ENCODE measurements around the gene TSPAN10.
"Not testable (repeated sequence)": the region's sequence is repeated elsewhere in the genome, so short reads cannot be mapped to it uniquely, and the experiment has no call there.

TSPAN10 gene

DNA sequence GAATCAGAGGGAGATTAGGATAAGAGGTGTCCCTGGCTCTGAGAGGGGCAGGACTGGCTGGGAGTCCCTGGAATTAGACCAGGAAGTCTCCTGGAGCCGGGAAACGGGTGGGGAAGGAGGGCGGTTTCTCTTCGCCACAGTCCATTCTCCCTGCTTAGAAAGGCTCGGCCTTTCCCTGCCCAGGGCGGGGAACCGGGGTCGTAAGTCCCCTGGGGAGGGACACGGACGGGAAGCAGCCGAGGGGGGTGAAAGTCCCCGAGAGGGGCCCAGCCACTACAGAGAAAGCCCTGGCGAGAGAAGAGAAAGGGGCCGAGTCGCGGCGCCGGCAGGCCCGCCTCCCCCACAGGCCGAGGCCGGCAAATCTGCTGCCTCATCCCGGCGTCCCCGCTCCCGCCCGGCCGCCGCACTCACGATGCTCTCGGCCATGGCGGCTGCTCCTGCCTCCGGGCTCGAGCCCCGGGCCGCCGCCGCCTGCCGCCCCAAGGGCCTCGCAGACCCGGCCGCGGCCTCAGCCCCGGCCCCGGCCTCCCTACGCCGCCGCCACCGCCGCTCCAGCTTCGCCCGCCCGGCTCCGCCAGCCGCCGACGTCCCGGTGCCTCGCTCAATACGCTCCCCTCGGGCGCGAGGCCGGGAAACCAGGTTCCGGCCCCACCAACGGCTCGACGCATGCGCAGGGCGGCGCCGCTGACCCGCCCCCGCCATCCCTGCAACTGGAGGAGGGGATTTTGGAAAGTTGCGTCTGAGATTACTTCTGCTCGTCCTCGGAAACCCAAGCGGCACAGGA lies at the start of gene TSPAN10, which contains the start of gene NPLOC4:
Gene TSPAN10 (plus strand): TSS at position 692 of the 784 bp plus-strand sequence. CDS start 5,217 bp downstream, outside the sequence.
Gene NPLOC4 (minus strand): TSS at position 608 of the 784 bp plus-strand sequence. CDS start 182 bp downstream, at position 426.
- in situ Hi-C loops (cut with HindIII; ENCODE audit: low sequenced_read_pairs): no loop called here

DNA sequence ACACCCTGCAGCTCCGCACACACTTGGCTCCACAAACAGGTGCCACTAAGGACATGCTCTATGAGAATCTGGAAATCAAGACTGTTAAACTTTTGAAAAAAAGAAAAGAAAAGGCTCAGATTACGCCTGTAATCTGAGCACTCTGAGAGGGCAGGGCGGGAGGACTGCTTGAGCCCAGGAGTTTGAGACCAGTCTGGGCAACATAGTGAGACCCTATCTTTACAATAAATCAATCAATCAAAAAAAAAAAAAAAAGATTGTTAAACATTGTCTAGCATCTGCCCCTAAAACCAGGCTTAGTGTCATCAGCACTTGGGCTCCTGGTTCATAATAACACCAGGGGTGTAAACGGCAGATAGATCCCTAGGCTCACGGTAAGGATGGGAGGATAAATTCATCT lies 47.4 kb upstream of the TSPAN10 start:
- in situ Hi-C loops (cut with HindIII; ENCODE audit: low sequenced_read_pairs): no loop called here

DNA sequence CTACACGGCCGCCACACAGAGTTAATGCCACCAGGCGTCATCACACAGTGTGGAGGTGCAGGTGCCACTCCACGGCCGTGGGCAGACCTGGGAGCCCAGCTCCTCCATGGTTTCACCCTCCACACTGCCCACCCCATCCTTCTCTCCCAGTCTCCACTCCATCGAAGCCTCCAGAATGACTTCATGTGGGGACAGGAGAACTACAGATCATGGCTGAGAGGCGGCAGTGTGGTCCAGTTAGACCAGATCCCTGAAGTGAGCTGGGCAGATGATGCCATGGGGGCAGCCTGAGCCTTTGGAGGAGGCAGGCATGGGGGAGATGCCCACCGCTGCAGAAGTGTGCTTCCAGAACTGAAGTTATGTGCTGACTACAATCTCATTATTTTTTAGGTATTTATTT lies 46.9 kb upstream of the TSPAN10 start:
- in situ Hi-C loops (cut with HindIII; ENCODE audit: low sequenced_read_pairs): no loop called here

DNA sequence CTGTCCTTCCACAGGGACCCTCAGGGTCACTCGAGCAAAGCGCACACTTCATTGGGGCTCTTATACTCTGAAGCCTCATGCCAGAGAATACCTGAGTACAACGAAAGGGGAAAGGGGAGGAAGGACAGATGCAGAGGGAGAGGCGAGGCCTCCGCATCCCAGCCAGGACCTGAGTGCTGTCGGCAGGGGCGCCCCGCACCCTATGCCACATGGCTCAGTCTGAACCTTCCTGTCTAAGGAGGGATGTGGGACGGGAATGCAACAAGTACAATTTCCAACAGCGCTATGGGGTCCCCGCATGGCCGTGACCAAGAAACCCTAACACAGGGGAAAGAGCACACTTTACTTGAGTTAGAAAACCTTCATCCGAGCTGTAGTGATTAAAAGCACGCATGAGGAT lies 45.0 kb upstream of the TSPAN10 start:
- in situ Hi-C loops (cut with HindIII; ENCODE audit: low sequenced_read_pairs): no loop called here

DNA sequence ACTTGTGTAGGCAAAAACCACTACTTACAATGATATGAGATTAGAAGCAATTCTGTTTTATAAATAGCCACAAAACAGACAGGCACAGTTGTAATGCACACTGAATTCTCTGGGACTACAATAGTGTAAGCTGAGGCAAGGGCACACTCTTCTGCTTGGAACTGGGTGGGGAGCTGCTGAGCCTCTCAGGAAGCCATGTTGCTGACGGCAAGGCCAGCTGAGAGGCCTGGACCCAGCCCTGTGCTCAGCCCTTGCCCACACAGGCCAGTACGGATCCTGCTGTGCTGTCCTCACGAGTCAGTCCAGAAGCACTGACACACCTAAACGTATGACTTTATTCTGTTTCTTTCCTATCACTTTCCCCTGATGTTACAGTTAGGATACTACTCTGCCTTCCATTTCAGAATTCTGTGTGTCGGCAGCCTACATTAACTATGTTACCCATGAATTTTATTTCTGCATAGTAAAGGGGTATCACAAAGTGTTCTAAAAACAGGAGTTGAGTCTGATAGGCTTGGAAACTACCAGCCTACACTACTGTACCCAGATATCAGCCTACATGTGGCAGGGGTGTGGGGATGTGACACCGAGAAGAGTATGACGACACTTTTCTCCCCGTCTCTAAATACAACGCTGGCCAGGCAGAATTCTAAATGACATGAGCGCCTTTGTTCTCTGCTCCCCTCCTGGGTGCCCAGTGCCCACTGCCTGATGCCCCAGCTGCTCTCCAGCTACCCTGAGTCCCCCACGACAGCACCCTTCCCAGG lies 43.7 kb upstream of the TSPAN10 start:
- in situ Hi-C loops (cut with HindIII; ENCODE audit: low sequenced_read_pairs): no loop called here

DNA sequence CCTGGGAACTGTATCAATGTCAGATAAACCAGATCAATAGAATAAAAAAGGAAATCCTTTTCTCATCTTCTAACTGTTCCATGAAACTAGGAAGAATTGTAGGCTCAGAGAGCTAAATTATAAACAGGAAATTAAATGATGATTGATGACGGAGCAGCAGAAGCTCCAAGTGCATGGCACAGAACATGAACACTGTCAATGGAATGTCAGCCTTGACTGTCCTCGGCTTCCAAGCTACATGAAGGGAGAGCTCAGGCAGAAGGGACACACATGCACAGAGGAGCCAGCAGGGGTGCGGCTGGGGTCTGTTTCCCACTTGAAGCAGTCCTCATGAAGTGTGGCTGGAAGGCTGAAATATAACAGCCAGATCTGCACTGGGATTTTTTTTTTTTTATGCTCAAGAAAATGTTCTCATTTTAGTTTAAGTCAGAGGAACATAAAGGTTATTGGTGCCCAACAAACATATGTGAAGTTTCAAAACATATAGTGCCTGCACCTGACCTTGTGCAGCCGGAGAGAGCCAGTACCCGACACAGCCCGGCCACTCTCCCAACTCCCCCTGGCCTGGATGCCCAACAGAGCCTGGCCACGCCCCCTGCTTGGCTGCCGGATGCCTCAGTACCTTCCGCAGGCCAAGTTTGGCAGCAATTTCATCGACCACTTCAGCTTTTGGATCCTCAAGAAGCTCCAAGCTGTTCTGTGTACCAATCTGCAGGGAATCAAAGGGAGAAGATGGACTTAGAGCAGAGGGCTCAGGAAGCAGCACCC lies 37.1 kb upstream of the TSPAN10 start:
- in situ Hi-C loops (cut with HindIII; ENCODE audit: low sequenced_read_pairs): no loop called here

DNA sequence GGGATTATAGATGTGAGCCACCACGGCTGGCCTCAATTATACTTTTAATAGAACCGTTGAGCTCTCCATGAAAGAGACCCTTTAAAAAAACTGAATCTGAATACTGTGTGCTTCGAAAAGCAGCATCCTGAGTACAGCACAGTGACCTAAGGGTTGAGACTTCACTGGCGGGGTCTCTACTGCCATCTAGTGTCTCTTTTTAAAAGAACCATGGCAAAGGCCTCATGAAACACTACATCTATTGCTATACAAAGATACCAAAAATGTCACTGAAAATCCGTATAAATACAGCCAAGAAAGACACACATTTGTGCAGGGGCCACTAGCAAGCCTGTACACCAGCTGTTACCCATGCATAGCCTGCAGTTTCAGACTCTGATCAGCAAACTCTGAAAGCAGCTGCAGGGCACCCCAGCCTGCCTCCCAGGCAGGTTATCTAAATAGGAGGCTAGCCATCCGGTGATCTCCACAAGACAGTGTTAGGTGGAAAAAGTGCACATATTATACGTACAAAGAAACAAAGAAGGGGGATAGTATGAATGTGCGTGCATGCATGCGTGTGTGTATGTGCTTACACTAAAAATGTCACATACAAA lies 35.4 kb upstream of the TSPAN10 start:
- in situ Hi-C loops (cut with HindIII; ENCODE audit: low sequenced_read_pairs): no loop called here

DNA sequence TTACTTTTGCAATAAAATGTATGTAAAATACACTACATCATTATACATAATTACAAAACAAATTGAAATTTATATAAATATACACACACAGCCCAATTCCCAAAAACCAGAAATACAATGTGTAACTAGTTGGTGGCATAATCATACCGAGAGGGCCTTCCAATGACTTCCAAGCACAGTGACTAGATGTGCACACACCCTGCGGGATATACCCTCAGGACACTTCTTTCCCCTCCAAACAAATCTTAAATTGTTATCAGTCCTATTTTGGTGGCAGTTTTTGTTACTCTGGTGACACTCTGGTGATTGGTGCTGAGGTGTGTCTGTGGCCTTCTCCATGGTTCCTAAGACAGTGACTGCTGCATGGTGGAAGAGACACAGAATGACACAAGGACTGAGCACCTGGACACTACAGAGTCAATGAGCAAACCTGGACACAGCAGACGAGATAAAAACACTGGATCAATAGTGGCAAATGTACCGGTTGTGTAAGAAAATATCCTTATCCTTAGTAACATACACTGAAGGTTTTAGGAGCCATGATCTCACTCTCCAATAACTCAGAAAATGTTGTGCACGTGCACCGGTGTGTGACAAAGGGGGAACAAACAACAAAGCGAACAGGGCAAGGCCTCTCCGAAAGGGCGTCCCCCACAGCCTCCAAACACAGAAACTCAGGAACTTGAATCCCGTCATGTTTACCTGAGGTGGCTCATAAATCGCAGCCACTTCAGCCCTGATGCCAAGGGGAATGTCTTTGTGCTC lies 33.0 kb upstream of the TSPAN10 start:
- in situ Hi-C loops (cut with HindIII; ENCODE audit: low sequenced_read_pairs): no loop called here

- in situ Hi-C loops (cut with HindIII; ENCODE audit: low sequenced_read_pairs): no loop called here
Observed at GRCh38 chr17:81607431-81607830, 29.6 kb upstream of the TSPAN10 start.

DNA sequence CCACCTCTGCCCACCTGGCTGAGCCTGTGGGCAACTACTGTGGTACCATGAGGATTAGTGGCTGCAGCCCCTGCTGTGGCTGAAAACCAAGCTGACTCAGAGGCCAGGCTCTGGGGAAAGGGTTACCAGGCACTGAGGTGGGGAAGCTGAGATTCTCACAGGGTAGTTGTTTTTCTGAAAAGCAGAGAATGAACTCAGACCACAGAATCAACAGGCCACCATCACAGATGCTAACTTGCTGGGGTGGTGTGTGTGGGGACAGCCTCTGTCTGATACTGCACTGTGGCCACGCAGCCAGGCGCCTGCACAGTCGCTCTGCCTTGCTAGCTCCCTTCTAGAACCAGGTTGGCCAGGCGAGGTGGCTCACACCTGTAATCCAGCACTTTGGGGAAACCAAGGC lies 28.9 kb upstream of the TSPAN10 start:
- in situ Hi-C loops (cut with HindIII; ENCODE audit: low sequenced_read_pairs): no loop called here

GRCh38 chr17:81608605-81609004 lies 28.4 kb upstream of the TSPAN10 start:
- in situ Hi-C loops (cut with HindIII; ENCODE audit: low sequenced_read_pairs): no loop called here

- in situ Hi-C loops (cut with HindIII; ENCODE audit: low sequenced_read_pairs): no loop called here
Observed at GRCh38 chr17:81609541-81610311, 27.3 kb upstream of the TSPAN10 start.

DNA sequence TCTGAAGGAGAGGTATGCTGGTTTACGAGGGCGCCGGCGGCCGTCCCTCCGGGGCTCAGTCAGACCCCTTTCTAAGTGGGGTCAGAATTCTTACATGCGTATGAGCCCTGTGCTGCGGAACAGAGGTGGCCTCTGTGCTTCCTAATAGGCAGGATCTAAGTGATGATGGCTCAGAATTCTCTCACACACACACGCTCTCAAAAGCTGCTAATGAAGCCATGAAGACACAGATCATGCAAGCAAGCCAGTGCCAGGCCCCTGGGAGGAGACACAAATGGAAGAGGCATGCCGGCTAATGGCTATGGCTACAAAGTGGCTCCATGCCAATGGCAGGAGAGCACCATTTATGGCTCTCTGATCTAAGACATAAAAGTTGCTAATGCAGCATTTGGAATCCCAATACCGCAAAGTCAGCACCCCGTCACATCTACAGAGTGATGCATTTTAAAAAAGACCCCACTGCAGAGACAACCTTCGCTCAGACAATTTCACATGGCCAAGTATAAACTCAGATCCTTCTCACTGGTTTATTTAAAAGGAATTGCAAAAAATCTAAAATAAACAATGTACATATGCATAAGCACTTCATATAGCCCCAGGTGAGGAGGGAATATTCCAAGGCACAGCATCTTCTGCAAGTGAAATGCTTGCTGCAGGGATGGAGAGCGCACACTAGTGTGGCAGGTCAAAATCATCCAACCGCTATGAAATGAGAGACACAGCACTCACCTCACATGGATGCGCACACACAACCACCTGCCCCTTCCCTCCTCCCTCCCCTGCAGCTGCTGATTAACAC lies 24.6 kb upstream of the TSPAN10 start:
- in situ Hi-C loops (cut with HindIII; ENCODE audit: low sequenced_read_pairs): no loop called here

DNA sequence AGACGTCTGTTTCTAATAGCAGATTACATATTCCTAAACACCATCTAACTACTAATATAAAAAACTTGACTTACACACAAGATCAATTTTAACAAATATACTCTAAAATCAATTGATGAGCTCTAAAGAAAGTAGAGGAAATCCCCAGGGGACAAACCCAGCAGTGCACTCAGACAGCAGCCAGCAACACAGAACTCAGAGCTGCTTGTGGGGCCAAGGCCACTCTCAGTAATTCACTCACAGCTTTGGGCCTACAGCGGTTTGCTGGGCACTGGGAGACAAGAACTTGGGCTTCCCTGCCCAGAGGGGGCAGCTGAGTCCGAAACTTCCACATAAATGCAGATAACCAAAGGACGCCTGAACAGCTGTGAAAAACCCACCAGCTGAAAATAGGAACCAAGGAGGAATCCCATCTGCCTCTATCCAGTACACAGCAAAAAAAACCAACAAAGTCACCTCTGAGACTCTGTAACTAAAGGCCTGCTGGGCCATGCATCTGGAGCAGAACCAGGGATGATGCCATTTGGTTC lies 21.5 kb upstream of the TSPAN10 start:
- in situ Hi-C loops (cut with HindIII; ENCODE audit: low sequenced_read_pairs): no loop called here

GRCh38 chr17:81616877-81617276 lies 20.1 kb upstream of the TSPAN10 start:
- in situ Hi-C loops (cut with HindIII; ENCODE audit: low sequenced_read_pairs): no loop called here

- in situ Hi-C loops (cut with HindIII; ENCODE audit: low sequenced_read_pairs): not testable (repeated sequence)
Observed at GRCh38 chr17:81618307-81618706, 18.7 kb upstream of the TSPAN10 start.

- in situ Hi-C loops (cut with HindIII; ENCODE audit: low sequenced_read_pairs): no loop called here
Observed at GRCh38 chr17:81621494-81622130, 15.4 kb upstream of the TSPAN10 start.

- in situ Hi-C loops (cut with HindIII; ENCODE audit: low sequenced_read_pairs): no loop called here
Observed at GRCh38 chr17:81630274-81630673, 6.7 kb upstream of the TSPAN10 start.
